NB4 (cell line): ENCODE measurements around the gene MRPL36.

Experiments
- MAX ChIP-seq: IDR thresholded peaks from 2 replicates; pipeline ENCODE4 v1.6.1; 2011; ENCODE audit warnings: low read depth, low read length
- POLR2A ChIP-seq: IDR thresholded peaks from 2 replicates; pipeline ENCODE4 v1.6.1; 2011; ENCODE audit warnings: mild to moderate bottlenecking; ENCODE audit not compliant: insufficient read length; ENCODE audit errors: extremely low read depth
- TF ChIP-seq, protein P1 (sequence below): IDR thresholded peaks from one replicate; pipeline ENCODE4 v1.5.1; 2012; ENCODE audit warnings: low read depth, low read length

GRCh38 chr5:1776831-1777230 is 22.8 kb downstream of the MRPL36 start:
- TF ChIP-seq, protein P1, sequence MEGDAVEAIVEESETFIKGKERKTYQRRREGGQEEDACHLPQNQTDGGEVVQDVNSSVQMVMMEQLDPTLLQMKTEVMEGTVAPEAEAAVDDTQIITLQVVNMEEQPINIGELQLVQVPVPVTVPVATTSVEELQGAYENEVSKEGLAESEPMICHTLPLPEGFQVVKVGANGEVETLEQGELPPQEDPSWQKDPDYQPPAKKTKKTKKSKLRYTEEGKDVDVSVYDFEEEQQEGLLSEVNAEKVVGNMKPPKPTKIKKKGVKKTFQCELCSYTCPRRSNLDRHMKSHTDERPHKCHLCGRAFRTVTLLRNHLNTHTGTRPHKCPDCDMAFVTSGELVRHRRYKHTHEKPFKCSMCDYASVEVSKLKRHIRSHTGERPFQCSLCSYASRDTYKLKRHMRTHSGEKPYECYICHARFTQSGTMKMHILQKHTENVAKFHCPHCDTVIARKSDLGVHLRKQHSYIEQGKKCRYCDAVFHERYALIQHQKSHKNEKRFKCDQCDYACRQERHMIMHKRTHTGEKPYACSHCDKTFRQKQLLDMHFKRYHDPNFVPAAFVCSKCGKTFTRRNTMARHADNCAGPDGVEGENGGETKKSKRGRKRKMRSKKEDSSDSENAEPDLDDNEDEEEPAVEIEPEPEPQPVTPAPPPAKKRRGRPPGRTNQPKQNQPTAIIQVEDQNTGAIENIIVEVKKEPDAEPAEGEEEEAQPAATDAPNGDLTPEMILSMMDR = no peak
- TF ChIP-seq POLR2A = no peak
- TF ChIP-seq MAX = no peak
